GM10248 (cell line): ENCODE measurements around the gene TEX51.

Experiments used
- CTCF ChIA-PET: fragments of 300-600 bp; sonication (Branson Sonifier 250); formaldehyde crosslinking; extraction: SDS; loops from one replicate; lab custom pipeline; 2021; ENCODE audit warnings: antibody characterized with exemption; lab: Yijun Ruan, JAX
- POLR2A ChIA-PET: fragments of 350-650 bp; sonication (Branson Sonifier 250); formaldehyde crosslinking; extraction: SDS; loops from one replicate; lab custom pipeline; 2020; ENCODE audit warnings: antibody characterized with exemption; lab: Yijun Ruan, JAX
- DNase-seq: peaks from one replicate; pipeline ENCODE4 v3.0.0; 2012; ENCODE audit errors: extremely low spot score
- TF ChIP-seq, protein P1 (sequence below): IDR thresholded peaks from 2 replicates; pipeline ENCODE4 v1.5.1; 2012; ENCODE audit warnings: mild to moderate bottlenecking, low read depth; ENCODE audit errors: extremely low read depth, missing control alignments, control extremely low read depth

TEX51 gene

DNA sequence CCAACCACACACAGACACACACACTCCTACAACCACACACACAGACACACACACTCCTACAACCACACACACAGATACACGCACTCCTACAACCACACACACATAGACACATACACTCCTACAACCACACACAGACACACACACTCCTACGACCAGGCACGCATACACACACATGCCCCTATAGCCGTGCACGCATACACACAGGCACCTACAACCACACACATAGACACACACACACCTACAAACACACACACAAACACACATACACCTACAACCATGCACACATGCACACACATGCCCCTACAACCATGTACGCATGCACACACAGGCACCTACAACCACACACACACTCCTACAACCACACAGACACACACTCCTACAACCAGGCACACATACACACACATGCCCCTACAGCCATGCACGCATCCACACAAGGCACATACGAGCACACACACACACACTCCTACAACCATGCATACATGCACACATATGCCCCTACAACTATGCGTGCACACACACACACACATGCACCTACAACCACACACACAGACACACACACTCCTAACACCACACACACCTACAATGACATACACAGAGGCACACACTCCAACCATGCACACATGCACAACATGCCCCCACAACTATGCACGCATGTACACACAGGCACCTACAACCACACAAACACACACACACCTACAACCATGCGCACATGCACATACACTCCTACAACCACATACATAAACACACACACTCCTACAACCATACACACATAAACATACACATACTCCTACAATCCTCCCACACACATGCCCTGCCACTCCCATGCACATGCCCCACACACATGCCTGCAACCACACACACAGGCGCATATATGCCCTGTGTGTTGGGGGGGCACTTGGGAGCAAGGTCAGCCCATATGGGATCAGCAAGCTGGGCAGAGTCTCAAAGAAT, 19.1 kb upstream of the TEX51 start:
- POLR2A ChIA-PET, result no interaction called here

DNA sequence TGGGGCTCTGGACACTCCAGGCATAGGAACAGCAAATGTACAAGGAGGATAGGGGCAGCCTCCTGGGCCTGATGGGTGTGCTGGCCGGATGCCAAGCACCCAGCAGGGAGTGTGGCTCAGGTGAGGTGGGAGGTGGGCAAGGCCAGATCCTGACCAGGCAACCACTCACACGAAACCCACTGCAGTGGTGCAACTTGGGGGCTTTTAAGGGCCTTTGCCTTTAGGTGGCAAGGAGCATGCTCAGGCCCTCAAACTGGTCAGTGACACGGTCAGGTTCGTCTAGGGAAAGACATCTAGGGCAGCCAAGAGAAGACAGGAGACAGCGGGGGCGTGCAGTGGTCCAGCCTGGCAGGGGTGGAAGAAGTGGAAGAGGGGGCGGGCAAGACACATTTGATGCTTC, 18.4 kb upstream of the TEX51 start:
- TF ChIP-seq, protein P1, sequence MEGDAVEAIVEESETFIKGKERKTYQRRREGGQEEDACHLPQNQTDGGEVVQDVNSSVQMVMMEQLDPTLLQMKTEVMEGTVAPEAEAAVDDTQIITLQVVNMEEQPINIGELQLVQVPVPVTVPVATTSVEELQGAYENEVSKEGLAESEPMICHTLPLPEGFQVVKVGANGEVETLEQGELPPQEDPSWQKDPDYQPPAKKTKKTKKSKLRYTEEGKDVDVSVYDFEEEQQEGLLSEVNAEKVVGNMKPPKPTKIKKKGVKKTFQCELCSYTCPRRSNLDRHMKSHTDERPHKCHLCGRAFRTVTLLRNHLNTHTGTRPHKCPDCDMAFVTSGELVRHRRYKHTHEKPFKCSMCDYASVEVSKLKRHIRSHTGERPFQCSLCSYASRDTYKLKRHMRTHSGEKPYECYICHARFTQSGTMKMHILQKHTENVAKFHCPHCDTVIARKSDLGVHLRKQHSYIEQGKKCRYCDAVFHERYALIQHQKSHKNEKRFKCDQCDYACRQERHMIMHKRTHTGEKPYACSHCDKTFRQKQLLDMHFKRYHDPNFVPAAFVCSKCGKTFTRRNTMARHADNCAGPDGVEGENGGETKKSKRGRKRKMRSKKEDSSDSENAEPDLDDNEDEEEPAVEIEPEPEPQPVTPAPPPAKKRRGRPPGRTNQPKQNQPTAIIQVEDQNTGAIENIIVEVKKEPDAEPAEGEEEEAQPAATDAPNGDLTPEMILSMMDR, result no peak
- no peak for DNase-seq
- POLR2A ChIA-PET, result no interaction called here
- CTCF ChIA-PET, result no interaction called here

More for the DNA sequence above, 19.1 kb upstream of the TEX51 start:
- DNase-seq, result no peak
- TF ChIP-seq, protein P1, result no peak
- CTCF ChIA-PET, result no interaction called here

DNA sequence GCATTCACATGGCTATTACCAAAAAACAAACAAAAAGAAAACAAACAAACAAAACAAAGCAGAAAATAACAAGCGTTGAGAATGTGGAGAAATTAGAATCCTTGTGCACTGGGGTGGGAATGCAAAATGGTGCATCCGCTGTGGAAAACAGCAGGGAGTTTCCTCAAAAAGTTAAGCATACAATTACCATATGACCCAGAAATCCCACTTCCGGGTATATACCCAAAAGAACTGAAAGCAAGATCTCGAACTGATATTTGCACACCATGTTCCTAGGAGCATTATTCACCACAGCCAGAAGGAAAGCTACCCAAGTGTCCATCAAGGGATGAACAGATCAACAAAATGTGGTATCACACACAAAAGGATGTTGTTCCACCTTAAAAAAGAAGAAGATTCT, 17.9 kb upstream of the TEX51 start:
- DNase-seq, result no peak
- ChIA-PET POLR2A (no interaction called here), CTCF (no interaction called here)
- TF ChIP-seq, protein P1, result no peak

DNA sequence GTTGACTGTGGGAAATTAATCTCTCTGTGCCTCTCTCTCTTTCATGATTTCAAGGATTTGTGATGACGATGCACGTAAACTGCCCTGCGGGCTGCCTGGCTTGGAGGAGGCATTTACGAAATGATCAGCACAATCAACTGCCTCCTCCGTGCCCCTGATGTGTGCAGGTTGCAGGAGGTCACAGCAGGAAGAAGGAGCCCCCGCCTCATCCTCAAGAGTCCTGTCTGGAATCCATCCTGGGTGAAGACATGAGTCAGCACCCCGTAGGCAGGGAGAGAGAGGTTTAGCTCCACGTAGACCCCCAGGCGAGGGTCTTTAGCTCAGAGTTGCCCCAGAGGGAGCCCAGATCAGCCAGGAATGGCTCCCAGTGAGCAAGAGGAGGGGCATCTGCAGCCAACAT, 17.1 kb upstream of the TEX51 start:
- DNase-seq, result no peak
- ChIA-PET POLR2A (no interaction called here), CTCF (no interaction called here)
- TF ChIP-seq, protein P1, result no peak

DNA sequence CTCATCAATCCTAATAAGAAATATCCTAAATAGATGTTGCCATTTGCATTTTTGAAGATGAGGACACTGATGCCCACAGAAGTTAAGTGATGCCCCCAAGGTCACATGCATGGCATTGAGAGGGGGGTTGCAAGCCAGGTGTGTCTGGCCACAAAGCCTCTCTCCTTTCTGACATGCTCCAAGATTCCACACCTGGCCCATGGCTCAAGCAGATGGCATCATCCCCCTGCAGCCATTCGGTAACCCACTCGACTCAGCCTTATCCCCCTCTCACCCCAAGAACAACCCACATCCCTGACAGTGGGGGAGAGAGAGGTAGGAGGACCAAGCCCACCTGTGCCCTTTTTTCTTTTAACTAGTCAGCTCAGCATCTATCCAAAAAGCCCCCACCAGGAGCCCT, 16.5 kb upstream of the TEX51 start:
- POLR2A ChIA-PET, result no interaction called here

DNA sequence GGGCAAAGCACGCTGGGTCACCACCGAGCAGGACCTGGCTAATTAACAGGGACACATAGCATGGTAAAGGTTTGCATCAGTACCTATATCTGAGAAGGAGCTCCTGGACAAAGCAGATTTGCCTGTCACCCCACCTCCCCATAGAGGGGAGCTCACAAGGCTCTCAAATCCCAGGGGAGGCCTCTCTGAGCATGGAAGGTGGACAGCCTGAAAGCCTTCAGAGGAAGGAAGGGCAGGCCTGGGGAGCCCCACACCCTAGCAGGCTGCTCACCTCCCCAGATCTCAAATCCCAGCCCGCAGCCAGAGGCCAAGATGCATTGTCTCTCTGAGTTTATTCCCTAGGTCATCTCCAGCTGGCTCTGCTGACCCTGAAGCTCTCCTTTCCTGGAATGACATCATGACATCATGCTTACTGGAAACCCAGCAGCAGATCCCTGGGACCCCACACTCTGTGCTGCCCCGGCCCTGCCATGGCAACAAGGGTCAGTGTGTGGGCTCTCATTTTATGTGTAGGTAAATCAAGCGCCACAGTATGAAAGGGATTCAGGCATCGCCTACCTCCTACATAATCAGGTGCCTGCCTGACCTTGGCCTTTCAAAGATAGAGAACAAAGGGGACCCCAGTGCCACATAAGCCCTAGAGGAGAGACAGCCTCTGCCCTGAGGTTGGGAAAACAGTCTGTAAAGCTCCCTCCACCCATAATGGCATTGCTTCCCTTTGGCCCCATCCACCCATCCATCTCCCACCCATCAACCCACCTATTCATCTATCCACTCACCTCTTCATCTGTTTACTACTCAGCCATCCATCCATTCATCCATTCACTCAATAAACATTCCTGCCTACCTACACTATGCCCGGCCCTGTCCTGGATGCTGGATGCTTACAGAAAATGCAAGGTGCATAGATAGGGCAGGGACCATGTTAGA, 15.7 kb upstream of the TEX51 start:
- POLR2A ChIA-PET, result no interaction called here
- TF ChIP-seq, protein P1, result no peak
- CTCF ChIA-PET, result interaction anchor here (1.3 kb wide), 1 partner anchor 9 kb away, joined by 3 read pairs; no protein-coding TSS in a partner anchor
- no peak for DNase-seq

More for the DNA sequence above, 16.5 kb upstream of the TEX51 start:
- no peak for DNase-seq
- TF ChIP-seq, protein P1, result no peak
- CTCF ChIA-PET, result interaction anchor here (1.3 kb wide), 1 partner anchor 9 kb away, joined by 3 read pairs; no protein-coding TSS in a partner anchor
